AG04449 (cell line): ENCODE results near the gene SRF.

ENCODE experiments used
- CTCF ChIA-PET: fragments of 350-600 bp; formaldehyde crosslinking; extraction: SDS; loops from one replicate; lab custom pipeline; 2021; ENCODE audit warnings: antibody characterized with exemption; lab: Yijun Ruan, JAX
- POLR2A ChIA-PET: fragments of 400-600, 350-600 bp; formaldehyde crosslinking; extraction: SDS; loops from one replicate; lab custom pipeline; 2020; ENCODE audit warnings: antibody characterized with exemption, inconsistent platforms; lab: Yijun Ruan, JAX
- DNase-seq: peaks from one replicate; pipeline ENCODE4 v3.0.0-alpha.2; 2010; ENCODE audit warnings: low read depth, low spot score
- H3K4me3 ChIP-seq: 2 replicates; pipeline ENCODE4 v1.5.1; 2011; ENCODE audit warnings: low read depth, mild to moderate bottlenecking, control low read depth, low read length
- TF ChIP-seq, protein P1 (sequence below): IDR thresholded peaks from one replicate; pipeline ENCODE4 v1.5.1; 2011; ENCODE audit warnings: mild to moderate bottlenecking, moderate library complexity, low read length, control low read depth, inconsistent platforms; ENCODE audit not compliant: insufficient read depth; ENCODE audit errors: missing control alignments

SRF gene

DNA sequence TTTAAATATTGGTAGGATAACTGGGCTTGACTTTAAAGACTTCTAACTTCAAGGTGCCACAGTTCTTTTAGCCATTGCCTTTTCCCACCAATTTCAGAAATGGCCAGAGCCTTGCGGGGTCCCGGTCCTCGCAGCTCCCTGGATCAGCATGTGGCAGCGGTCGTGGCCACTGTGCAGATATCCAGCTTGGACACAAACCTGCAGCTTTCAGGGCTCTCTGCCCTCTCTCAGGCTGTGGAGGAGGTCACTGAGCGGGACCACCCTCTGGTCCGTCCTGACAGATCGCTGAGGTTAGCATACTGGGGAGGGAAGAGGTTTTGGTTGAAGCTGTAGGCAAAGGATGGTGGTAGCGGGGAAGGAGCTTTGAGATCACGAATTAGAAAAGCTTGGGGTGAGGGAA, 17.4 kb downstream of the SRF start:
- ChIA-PET POLR2A (no interaction called here), CTCF (interaction anchor here (1.2 to 1.6 kb wide), 2 partner anchors 14 to 40 kb away, joined by 3 to 4 read pairs; partner anchors contain the start of gene DNPH1)
- TF ChIP-seq, protein P1, sequence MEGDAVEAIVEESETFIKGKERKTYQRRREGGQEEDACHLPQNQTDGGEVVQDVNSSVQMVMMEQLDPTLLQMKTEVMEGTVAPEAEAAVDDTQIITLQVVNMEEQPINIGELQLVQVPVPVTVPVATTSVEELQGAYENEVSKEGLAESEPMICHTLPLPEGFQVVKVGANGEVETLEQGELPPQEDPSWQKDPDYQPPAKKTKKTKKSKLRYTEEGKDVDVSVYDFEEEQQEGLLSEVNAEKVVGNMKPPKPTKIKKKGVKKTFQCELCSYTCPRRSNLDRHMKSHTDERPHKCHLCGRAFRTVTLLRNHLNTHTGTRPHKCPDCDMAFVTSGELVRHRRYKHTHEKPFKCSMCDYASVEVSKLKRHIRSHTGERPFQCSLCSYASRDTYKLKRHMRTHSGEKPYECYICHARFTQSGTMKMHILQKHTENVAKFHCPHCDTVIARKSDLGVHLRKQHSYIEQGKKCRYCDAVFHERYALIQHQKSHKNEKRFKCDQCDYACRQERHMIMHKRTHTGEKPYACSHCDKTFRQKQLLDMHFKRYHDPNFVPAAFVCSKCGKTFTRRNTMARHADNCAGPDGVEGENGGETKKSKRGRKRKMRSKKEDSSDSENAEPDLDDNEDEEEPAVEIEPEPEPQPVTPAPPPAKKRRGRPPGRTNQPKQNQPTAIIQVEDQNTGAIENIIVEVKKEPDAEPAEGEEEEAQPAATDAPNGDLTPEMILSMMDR: no peak
- no peak overlapping the region for H3K4me3 ChIP-seq
- DNase-seq: no peak

GRCh38 chr6:43189776-43190304, 18.8 kb downstream of the SRF start:
- H3K4me3 ChIP-seq: no peak overlapping the region
- ChIA-PET POLR2A (no interaction called here), CTCF (interaction anchor here (1.2 to 1.8 kb wide), 4 partner anchors 11 to 145 kb away, joined by 3 to 5 read pairs (median 4); partner anchors contain the start of gene DNPH1)
- TF ChIP-seq, protein P1: no peak
- no peak for DNase-seq

DNA sequence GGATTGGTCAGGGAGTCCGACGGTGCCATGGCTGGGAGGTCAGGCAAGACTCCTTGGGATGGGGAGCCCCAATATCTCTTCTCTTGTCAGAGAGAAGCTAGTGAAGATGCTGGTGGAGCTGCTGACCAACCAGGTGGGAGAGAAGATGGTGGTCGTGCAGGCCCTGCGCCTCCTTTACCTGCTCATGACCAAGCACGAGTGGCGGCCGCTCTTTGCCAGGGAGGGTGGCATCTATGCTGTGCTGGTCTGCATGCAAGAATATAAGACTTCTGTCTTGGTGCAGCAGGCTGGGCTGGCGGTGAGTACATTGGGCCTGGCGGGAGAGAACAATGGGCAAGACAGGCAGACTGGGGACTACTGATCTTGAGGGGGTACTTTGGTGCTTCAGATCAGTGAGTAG, 21.8 kb downstream of the SRF start:
- no peak overlapping the region for H3K4me3 ChIP-seq
- TF ChIP-seq, protein P1: no peak
- DNase-seq: no peak
- ChIA-PET CTCF (interaction anchor here (1.1 kb wide), 1 partner anchor 36 kb away, joined by 4 read pairs; the partner anchor contains the start of gene DNPH1), POLR2A (no interaction called here)

- ChIA-PET CTCF (interaction anchor here (0.6 to 0.8 kb wide), 2 partner anchors 20 to 35 kb away, joined by 3 read pairs; partner anchors contain the start of gene DNPH1), POLR2A (interaction anchor here (0.7 kb wide), 1 partner anchor 22 kb away, joined by 4 read pairs; no protein-coding TSS in a partner anchor)
- H3K4me3 ChIP-seq: no peak overlapping the region
- DNase-seq: no peak
- TF ChIP-seq, protein P1: no peak
These were observed 22.9 kb downstream of the SRF start for GRCh38 chr6:43193929-43194328.

DNA sequence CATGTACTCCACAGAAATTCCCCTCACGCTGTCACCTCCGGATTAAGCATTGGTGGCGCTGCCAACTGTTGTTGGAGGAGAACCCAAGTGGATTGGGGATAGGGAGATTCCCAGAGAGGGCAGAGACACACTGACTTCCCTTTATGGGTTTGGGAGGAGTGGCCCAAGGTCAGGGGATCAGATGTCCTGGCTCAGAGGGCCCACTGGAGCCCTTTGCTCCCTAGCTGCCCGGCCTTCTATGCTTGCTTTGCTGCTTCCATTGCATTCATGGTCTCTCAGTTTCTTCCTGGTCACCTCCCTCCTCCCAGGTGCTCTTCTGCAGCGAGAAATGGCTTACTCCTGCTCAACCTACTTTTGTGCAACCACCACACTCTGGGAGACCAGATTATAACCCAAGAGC, 25.3 kb downstream of the SRF start:
- TF ChIP-seq, protein P1: no peak
- ChIA-PET CTCF (no interaction called here), POLR2A (no interaction called here)
- H3K4me3 ChIP-seq: no peak overlapping the region
- no peak for DNase-seq

DNA sequence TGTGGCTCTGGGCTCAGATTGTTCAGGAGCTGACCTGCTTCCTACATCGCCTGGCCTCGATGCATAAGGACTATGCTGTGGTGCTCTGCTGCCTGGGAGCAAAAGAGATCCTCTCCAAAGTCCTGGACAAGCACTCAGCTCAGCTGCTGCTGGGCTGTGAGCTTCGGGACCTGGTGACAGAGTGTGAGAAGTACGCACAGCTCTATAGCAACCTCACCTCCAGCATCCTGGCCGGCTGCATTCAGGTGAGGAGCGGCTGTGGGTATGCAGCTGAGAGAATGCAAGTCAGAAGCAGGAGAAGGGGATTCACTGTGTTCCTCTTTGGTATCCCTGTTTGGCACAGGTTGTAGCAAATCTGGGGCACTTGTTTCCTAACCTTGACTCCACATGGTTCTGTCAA, 28.8 kb downstream of the SRF start:
- no peak for DNase-seq
- TF ChIP-seq, protein P1: no peak
- H3K4me3 ChIP-seq: no peak overlapping the region
- CTCF ChIA-PET: interaction anchor here (2.2 kb wide), 1 partner anchor 29 kb away, joined by 12 read pairs; the partner anchor contains the start of gene DNPH1
- POLR2A ChIA-PET: no interaction called here
